Measurements from ENCODE around the gene PCA3. TPM values are rescaled to one million over a fixed set of nuclear protein-coding genes. Genes with fewer than 3 reads are reported as not detected.
"Not testable (repeated sequence)": the region's sequence is repeated elsewhere in the genome, so short reads cannot be mapped to it uniquely, and the experiment has no call there.

PCA3 gene
- total RNA-seq, 2 experiments from 2014 or later, result not detected

DNA sequence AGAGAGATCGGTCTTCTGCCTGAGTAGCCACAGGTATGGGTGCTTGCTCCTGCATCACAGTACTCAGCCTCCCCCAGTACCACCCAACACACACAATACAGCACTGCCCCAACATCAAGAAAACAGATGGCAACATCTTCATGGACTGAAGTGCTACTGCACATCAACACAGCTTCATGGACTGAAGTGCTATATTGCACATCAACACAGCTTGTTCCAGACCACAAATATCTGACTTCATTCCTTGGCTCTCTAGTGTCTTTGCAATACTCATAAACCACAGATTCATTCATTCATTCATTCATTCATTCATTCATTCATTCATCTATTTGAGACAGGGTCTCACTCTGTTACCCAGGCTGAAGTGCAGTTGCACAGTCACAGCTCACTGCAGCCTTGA, 31.1 kb upstream of the PCA3 start:
- Mint-ChIP-seq H3K4me3 (no peak overlapping the region), H3K9me3 (ENCODE audit: insufficient read depth) (no peaks in the 10 kb centered on the region), H3K36me3 (ENCODE audit: low read depth) (no peaks in the 10 kb centered on the region), H3K27ac (no peak overlapping the region), H3K27me3 (ENCODE audit: low read depth) (peaks cover 19% of the 10 kb centered on the region), H3K4me1 (ENCODE audit: low read depth) (no peaks in the 10 kb centered on the region)
- ChIA-PET CTCF (no interaction called here), POLR2A (no interaction called here)
- DNase-seq, result no peak
- ATAC-seq, result no peak

DNA sequence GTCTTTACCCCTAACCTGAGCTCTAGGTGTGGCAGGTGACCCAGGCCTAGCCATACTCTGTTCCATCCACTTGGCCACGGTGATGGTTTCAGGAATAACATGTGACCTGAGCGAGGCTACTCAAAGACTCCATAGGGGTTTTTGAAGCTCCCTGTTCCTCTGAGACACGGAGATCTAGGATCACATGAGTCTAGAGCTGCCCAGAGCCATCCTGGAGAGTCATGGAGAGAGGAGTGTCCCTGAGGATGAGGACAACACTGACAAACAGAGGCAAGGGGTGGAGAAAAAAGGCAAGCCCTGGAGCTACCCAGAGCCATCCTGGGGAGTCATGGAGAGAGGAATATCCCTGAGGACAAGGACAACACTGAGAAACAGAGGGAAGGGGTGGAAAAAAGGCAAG, 29.5 kb upstream of the PCA3 start:
- no peaks in the 10 kb centered on the region for H3K4me1 Mint-ChIP-seq (ENCODE audit: low read depth)
- no peaks in the 10 kb centered on the region for H3K9me3 Mint-ChIP-seq (ENCODE audit: insufficient read depth)
- H3K27ac Mint-ChIP-seq, result no peak overlapping the region
- no peak for ATAC-seq
- H3K4me3 Mint-ChIP-seq, result no peak overlapping the region
- no peaks in the 10 kb centered on the region for H3K36me3 Mint-ChIP-seq (ENCODE audit: low read depth)
- ChIA-PET CTCF (no interaction called here), POLR2A (no interaction called here)
- H3K27me3 Mint-ChIP-seq (ENCODE audit: low read depth), result peaks cover 13% of the 10 kb centered on the region
- no peak for DNase-seq

DNA sequence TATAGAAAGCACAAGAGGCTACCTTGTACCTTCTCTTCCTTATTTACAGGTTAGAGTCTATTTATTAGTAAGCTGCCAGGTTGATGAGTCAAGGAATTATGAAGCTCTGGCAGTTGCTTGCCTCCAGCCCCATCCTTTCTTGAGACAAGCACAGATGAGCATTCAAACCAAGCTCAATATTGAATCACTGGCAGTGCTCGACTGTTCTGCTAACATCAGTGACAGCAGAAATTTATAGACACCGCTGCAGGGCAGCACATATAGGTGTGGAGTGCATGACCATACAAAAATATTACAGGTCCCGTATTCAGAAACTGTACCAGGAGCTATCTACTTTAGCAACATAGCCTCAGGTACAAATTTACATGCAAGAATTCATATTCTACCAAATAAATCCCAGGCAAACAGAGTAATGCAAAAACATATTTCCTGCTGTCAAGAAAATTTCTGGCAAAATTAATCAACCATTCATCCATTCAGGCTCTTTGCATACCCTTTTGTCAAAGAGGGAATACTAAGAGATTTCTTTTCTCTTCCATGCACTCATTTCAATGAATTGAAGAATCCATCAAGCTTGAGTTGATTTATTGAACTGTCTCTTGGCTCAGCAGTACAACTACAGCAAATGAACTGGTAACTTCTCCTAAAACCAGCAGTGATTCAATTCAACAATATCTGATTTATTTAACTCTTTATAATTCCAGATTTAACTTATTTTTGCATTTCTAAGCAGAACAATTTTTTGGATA, 26.9 kb upstream of the PCA3 start:
- Mint-ChIP-seq H3K9me3 (ENCODE audit: insufficient read depth) (no peaks in the 10 kb centered on the region), H3K27me3 (ENCODE audit: low read depth) (peaks cover 10% of the 10 kb centered on the region), H3K4me3 (no peak overlapping the region), H3K36me3 (ENCODE audit: low read depth) (no peaks in the 10 kb centered on the region), H3K27ac (no peak overlapping the region), H3K4me1 (ENCODE audit: low read depth) (no peaks in the 10 kb centered on the region)
- DNase-seq, result no peak
- no peak for ATAC-seq
- POLR2A ChIA-PET, result no interaction called here
- CTCF ChIA-PET, result no interaction called here

DNA sequence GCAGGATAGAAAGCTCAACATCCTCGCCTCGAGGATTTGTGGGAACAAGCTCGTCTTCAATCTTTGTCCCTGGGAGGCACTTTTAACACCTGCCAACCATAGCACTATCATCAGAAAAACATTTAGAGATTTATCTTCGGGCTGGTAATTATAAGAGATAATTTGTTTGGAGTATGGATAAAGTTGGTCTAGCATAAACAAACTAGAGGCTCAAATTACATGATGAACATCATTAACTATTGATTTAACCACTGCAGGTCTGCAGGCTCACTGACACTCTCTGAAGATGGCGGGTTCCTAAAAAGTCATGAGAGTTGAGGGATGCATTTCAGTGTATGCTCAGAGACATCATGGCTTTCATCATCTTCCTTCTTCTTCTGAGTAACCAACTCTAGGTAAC, 25.8 kb upstream of the PCA3 start:
- no peak overlapping the region for H3K4me3 Mint-ChIP-seq
- POLR2A ChIA-PET, result no interaction called here
- CTCF ChIA-PET, result no interaction called here
- H3K9me3 Mint-ChIP-seq (ENCODE audit: insufficient read depth), result peaks cover 4% of the 10 kb centered on the region
- H3K36me3 Mint-ChIP-seq (ENCODE audit: low read depth), result no peaks in the 10 kb centered on the region
- no peak for DNase-seq
- no peaks in the 10 kb centered on the region for H3K4me1 Mint-ChIP-seq (ENCODE audit: low read depth)
- H3K27me3 Mint-ChIP-seq (ENCODE audit: low read depth), result peaks cover 7% of the 10 kb centered on the region
- no peak for ATAC-seq
- no peak overlapping the region for H3K27ac Mint-ChIP-seq

DNA sequence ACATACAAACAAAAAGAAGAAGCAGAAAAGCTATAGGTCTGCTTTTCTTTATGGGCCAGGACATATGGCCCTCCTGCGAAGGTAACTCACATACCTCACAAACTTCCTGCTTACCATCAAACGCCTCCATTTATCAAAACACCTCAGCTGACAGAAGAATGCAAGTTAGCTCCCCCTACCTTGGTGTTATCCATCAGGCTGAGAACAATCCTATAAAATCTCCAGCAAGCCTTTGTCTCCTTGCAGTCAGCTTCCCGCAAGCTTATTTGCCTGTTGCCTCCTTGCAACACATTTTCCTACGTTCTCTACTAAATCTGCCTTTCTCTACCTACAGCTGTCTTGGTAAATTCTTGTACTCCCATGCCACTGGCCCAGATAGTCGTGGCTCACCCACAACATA, 22.7 kb upstream of the PCA3 start:
- ChIA-PET CTCF (no interaction called here), POLR2A (no interaction called here)
- no peak overlapping the region for H3K4me3 Mint-ChIP-seq
- no peak for DNase-seq
- no peak for ATAC-seq
- H3K9me3 Mint-ChIP-seq (ENCODE audit: insufficient read depth), result peaks cover 4% of the 10 kb centered on the region
- H3K27me3 Mint-ChIP-seq (ENCODE audit: low read depth), result peaks cover 1% of the 10 kb centered on the region
- no peak overlapping the region for H3K27ac Mint-ChIP-seq
- no peaks in the 10 kb centered on the region for H3K36me3 Mint-ChIP-seq (ENCODE audit: low read depth)
- no peaks in the 10 kb centered on the region for H3K4me1 Mint-ChIP-seq (ENCODE audit: low read depth)

DNA sequence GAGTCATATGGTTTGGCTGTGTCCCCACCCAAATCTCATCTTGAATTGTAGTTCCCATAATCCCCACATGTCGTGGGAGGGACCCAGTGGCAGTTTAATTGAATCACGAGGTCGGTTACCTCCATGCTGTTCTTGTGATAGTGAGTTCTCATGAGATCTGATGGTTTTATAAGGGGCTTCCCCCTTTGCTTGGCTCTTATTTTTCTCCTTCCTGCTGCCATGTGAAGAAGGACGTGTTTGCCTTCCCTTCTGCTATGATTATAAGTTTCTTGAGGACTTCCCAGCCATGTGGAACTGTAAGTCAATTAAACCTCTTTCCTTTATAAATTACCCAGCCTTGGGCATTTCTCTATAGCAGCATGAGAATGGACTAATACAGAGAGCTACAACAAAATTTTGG, 21.3 kb upstream of the PCA3 start:
- H3K9me3 Mint-ChIP-seq (ENCODE audit: insufficient read depth); H3K4me1 Mint-ChIP-seq (ENCODE audit: low read depth); POLR2A ChIA-PET; H3K27me3 Mint-ChIP-seq (ENCODE audit: low read depth); H3K4me3 Mint-ChIP-seq; H3K27ac Mint-ChIP-seq; CTCF ChIA-PET; H3K36me3 Mint-ChIP-seq (ENCODE audit: low read depth); DNase-seq; ATAC-seq: not testable (repeated sequence)

DNA sequence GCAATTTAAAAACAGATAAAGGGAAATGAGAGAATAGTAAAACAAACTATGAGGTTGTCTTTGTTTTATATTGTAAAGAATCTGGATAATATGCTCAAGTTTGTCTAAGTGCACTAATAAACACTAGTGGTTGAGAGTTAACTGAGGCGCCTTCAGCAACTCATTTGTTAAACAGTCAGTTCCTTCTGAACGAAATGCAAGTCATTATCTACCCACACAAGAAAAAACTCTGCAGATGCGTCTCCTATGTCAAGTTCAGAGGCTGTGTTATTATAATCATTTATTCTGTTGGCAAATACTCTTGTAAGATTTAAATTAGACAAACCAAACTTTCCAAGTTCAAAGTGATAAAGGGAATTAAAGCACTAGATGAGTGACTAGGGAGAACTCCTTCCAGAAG, 20.3 kb upstream of the PCA3 start:
- ATAC-seq, result no peak
- CTCF ChIA-PET, result no interaction called here
- no peaks in the 10 kb centered on the region for H3K36me3 Mint-ChIP-seq (ENCODE audit: low read depth)
- no peaks in the 10 kb centered on the region for H3K27me3 Mint-ChIP-seq (ENCODE audit: low read depth)
- no peak for DNase-seq
- H3K4me3 Mint-ChIP-seq, result no peak overlapping the region
- POLR2A ChIA-PET, result no interaction called here
- no peaks in the 10 kb centered on the region for H3K4me1 Mint-ChIP-seq (ENCODE audit: low read depth)
- no peak overlapping the region for H3K27ac Mint-ChIP-seq
- H3K9me3 Mint-ChIP-seq (ENCODE audit: insufficient read depth), result peaks cover 4% of the 10 kb centered on the region

DNA sequence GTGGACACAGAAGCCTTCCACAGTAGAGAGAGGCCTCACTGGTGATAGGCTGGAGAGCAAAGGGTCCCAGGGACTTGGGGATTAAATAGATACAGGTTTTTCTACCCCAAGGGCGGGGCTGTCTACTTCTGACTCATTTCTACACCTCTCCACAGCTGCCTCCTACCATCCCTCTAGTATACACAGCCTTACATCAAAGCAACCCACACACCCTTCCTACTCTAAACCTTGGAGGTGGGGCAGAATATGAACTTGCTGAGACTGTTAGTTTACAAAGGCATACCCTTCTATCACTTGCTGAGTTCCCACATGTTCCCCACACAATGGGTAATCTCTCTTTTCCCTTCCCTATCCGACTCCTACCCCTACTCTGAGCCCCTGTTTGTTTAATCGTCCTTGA, 19.9 kb upstream of the PCA3 start:
- ChIA-PET POLR2A (no interaction called here), CTCF (no interaction called here)
- no peak overlapping the region for H3K27ac Mint-ChIP-seq
- peaks cover 4% of the 10 kb centered on the region for H3K9me3 Mint-ChIP-seq (ENCODE audit: insufficient read depth)
- peak; percentile 33 for ATAC-seq
- no peaks in the 10 kb centered on the region for H3K4me1 Mint-ChIP-seq (ENCODE audit: low read depth)
- no peaks in the 10 kb centered on the region for H3K36me3 Mint-ChIP-seq (ENCODE audit: low read depth)
- H3K4me3 Mint-ChIP-seq, result no peak overlapping the region
- no peak for DNase-seq
- no peaks in the 10 kb centered on the region for H3K27me3 Mint-ChIP-seq (ENCODE audit: low read depth)

DNA sequence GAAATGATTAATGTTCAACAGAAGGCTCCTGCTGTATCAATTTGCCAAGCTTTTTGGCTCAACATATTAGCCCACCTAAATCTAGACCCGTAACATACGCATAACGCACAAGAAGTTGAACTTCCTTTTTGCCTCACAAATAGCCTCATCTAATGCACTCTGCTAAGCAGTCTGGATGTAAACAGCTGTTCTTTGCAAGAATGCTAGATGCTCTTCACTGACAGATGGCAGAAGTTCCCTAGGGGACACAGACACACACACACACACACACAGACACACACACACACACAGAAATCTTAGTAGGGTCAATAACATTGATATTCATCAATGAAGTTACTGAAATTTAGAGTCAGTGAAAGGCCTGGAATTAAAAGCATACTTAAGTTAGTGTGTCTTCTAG, 13.2 kb upstream of the PCA3 start:
- Mint-ChIP-seq H3K27ac (no peak overlapping the region), H3K4me1 (ENCODE audit: low read depth) (no peaks in the 10 kb centered on the region), H3K27me3 (ENCODE audit: low read depth) (peaks cover 2% of the 10 kb centered on the region), H3K4me3 (no peak overlapping the region), H3K36me3 (ENCODE audit: low read depth) (no peaks in the 10 kb centered on the region), H3K9me3 (ENCODE audit: insufficient read depth) (no peaks in the 10 kb centered on the region)
- ChIA-PET CTCF (no interaction called here), POLR2A (no interaction called here)
- ATAC-seq, result no peak
- DNase-seq, result no peak

DNA sequence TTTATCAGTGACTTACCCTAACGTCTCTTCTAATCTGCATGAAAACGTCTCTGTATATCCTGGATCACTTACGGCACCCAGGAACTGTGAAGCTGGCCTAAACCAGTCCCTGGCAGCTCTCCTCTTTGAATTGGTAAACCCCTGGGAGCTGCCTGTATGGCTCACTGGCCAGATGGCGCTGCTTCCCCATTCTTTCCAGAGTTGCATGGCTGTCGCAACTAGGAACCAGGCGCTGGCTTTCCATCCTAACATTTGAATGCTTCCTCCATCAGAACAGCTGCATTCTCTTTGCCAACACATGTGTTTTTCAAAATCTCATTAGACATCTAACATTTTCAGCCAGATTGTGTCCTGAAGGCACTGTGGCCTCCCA, 8.0 kb upstream of the PCA3 start:
- Mint-ChIP-seq H3K9me3 (ENCODE audit: insufficient read depth) (no peaks in the 10 kb centered on the region), H3K27me3 (ENCODE audit: low read depth) (peaks cover 2% of the 10 kb centered on the region), H3K4me3 (no peak overlapping the region), H3K36me3 (ENCODE audit: low read depth) (no peaks in the 10 kb centered on the region), H3K27ac (no peak overlapping the region), H3K4me1 (ENCODE audit: low read depth) (no peaks in the 10 kb centered on the region)
- ATAC-seq, result no peak
- ChIA-PET POLR2A (no interaction called here), CTCF (interaction anchor here (1.4 kb wide), 1 partner anchor 311 kb away, joined by 3 read pairs; no protein-coding TSS in a partner anchor)
- DNase-seq, result no peak

DNA sequence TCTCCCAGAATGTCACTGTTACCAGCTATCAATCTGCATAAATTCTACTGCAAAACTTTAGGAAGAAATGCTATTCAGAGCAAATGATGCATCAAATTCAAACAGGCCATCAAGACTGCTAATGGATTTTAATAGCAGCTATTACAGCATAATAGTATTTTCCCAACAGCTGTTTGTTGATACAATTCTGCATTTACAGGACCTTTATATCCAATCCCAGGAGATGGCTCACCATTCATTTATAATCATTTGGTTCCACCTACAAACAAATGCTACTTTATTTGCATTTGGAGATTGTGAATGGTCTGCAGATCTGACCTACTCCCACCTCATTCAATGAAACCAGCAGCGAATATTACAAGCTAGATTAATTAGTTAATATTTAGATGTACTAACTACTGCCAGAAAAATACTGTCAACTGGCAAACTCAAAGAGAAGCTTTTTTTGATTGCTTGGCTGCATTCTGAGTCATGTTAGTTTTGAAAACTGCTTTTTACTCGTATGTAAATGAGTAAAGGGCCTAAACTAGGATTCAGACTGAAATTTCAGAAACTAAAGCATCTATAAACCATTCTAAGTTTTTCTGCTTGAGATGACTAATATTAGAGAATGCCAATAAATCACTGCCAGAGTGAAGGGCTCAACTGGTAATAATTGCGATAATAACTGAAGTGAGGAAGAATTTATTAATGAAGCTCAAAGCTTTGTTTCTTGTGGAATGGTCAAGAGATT, 7.1 kb upstream of the PCA3 start:
- ATAC-seq, result no peak
- DNase-seq, result no peak
- ChIA-PET CTCF (interaction anchor here (1.4 kb wide), 1 partner anchor 312 kb away, joined by 3 read pairs; no protein-coding TSS in a partner anchor), POLR2A (no interaction called here)
- Mint-ChIP-seq H3K4me3 (no peak overlapping the region), H3K36me3 (ENCODE audit: low read depth) (no peaks in the 10 kb centered on the region), H3K9me3 (ENCODE audit: insufficient read depth) (no peaks in the 10 kb centered on the region), H3K4me1 (ENCODE audit: low read depth) (no peaks in the 10 kb centered on the region), H3K27me3 (ENCODE audit: low read depth) (peaks cover 2% of the 10 kb centered on the region), H3K27ac (no peak overlapping the region)

DNA sequence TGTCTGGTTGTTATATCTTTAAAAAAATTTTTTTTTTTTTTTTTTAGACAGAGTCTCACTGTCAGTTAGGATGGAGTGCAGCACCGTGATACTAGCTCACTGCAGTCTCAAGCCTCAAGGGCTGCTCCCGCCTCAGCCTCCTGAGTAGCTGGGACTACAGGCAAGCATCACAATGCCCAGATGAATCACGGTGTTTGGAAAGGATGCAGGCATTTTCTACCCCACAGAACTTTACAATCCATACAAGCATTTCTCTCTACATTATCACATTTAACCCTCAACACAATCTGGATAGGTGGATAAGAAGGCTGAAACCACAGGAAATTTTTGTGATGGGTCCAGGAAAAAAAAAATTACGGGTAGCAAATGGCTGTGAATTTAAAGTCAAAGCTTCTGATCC, 5.8 kb upstream of the PCA3 start:
- POLR2A ChIA-PET, result no interaction called here
- no peaks in the 10 kb centered on the region for H3K4me1 Mint-ChIP-seq (ENCODE audit: low read depth)
- H3K27ac Mint-ChIP-seq, result no peak overlapping the region
- no peak for ATAC-seq
- DNase-seq, result no peak
- no peaks in the 10 kb centered on the region for H3K9me3 Mint-ChIP-seq (ENCODE audit: insufficient read depth)
- peaks cover 2% of the 10 kb centered on the region for H3K27me3 Mint-ChIP-seq (ENCODE audit: low read depth)
- no peaks in the 10 kb centered on the region for H3K36me3 Mint-ChIP-seq (ENCODE audit: low read depth)
- no peak overlapping the region for H3K4me3 Mint-ChIP-seq
- CTCF ChIA-PET, result no interaction called here

DNA sequence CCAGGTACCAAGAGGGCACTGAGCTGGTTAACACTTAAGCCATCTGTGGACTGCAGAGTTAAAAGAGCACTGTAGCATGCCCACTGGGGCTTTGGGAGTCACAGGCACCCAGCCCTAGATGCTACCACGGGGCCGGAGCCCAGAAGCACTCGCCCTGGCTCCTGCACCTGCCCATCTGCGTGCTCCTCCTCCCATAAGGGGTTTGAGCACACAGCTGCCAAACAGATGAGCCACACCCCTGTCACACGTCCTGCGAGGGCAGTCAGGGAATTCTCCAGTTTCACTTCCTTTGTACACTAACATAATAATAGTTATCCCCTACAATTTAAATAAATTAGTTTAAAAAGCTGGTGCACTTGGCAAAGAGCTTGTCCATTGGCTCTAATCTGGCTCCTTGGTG, 4.5 kb upstream of the PCA3 start:
- Mint-ChIP-seq H3K36me3 (ENCODE audit: low read depth) (no peaks in the 10 kb centered on the region), H3K9me3 (ENCODE audit: insufficient read depth) (no peaks in the 10 kb centered on the region), H3K4me3 (no peak overlapping the region), H3K27ac (no peak overlapping the region), H3K27me3 (ENCODE audit: low read depth) (no peaks in the 10 kb centered on the region), H3K4me1 (ENCODE audit: low read depth) (no peaks in the 10 kb centered on the region)
- no peak for DNase-seq
- ATAC-seq, result no peak
- POLR2A ChIA-PET, result no interaction called here
- CTCF ChIA-PET, result no interaction called here
